Skin of body (tissue), 2 donors: ENCODE measurements around the gene ZC3H7B. TPM values are rescaled to one million over a fixed set of nuclear protein-coding genes. Genes with fewer than 3 reads are reported as not detected.

Experiments
- DNase-seq: peaks from one replicate; lab custom pipeline; 2025; lab: John Stamatoyannopoulos, UW
- total RNA-seq: library from RNA; depleted of rRNA; stranded (reverse); fragments of >200 nt; gene quantifications from one replicate; pipeline ENCODE4 v1.2.3, GENCODE V29; 2014

The ZC3H7B gene
- total RNA-seq, 1 donor from 2014 or later, result 28.5 TPM

DNA sequence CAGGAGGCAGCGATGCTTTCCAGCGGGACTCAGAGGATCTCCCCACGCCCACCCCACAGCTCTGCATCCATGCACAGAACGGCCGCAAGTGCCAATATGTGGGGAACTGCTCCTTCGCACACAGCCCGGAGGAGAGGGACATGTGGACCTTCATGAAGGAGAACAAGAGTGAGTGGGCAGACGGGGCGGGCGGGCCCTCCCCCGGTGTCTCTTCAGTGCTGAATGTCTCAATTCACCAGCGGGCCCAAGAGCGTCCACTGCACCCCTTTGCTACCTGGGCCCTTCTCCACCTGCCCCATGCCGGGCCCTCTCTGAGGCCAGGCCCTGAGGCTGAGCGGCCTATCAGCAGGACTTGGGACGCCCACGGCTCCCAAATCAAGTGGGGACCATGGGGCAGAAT, 54.6 kb downstream of the ZC3H7B start:
- DNase-seq, result no peak

DNA sequence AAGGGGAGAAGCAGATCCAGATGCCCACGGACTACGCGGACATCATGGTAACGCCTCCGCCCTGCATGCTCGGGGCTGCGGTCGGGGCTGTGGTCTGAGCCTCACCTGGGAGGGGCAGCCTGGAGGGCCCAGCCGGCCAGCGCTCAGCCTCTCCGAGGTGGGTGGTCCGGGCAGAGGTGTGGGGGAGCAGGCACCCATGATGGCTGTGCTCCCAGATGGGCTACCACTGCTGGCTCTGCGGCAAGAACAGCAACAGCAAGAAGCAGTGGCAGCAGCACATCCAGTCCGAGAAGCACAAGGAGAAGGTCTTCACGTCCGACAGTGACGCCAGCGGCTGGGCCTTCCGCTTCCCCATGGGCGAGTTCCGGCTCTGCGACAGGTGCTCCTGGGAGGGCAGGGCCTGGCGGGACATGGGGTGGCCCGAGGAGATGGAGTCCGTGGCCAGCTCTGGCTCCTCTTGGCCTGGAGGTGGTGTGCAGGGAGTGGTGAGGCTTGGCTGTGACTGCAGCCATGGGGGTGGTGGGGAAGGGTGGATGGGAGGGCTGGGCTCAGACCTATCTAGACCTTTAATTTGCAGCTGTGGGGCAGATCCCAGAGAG, 55.2 kb downstream of the ZC3H7B start:
- DNase-seq, result no peak

DNA sequence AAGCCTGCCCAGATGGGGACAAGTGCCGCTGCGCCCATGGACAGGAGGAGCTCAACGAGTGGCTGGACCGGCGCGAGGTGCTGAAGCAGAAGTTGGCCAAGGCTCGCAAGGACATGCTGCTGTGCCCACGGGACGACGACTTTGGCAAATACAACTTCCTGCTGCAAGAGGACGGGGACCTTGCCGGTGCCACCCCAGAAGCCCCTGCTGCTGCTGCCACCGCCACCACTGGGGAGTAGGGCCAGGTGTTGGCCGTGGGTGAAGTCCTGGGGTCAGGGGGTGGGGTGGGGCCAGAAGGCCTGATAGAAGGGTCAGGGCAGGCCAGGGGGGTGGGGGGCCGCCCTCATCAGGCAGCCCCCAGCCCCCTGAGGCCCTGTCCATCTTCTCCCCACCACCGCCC, 55.9 kb downstream of the ZC3H7B start:
- no peak for DNase-seq

DNA sequence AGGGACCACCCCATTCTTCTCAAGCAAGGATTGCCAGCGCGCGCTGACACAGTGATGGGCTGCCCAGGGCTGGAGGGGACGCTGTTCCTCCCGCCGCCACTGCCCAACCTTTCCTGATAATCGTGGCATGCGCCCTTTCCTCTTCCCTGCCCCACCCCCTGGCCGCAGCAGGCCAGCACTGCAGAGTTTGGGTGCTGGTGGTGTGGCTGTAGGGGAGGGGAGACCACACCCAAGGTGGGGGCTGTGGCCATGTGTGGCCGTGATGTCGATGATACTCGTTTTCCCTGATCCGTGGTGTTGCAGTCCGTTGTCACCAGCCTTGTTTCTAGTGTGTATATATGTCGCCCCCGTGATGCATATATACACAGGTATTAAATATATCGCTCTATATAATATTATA, 57.6 kb downstream of the ZC3H7B start:
- DNase-seq, result no peak

GRCh38 chr22:41359376-41359775, 58.1 kb downstream of the ZC3H7B start:
- no peak for DNase-seq

- DNase-seq, result no peak
Observed at GRCh38 chr22:41360126-41360525, 58.8 kb downstream of the ZC3H7B start.

DNA sequence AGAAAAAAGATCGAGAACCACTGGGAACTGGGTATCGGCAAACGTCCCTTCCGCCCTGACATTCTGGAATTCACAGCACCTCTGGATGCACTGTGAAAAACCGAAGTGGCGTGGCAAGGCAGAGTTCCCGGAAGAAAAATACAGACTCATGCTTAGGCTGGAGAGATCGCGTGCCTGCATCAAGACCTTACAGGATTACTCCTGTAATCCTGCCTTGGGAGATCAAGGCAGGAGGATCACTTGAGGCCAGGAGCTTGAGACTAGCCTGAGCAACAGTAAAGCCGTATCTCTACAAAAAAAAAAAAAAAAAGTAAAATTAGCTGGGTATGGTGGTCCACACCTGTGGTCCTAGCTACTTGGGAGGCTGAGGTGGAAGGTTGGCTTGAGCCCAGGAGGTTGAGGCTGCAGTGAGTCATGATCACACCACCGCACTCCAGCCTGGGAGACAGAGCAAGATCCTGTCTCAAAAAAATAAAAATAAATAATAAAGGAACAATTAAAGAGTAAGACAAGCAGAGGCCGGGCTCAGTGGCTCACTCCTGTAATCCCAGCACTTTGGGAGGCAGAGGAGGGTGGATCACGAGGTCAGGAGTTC, 60.5 kb downstream of the ZC3H7B start:
- no peak for DNase-seq

DNA sequence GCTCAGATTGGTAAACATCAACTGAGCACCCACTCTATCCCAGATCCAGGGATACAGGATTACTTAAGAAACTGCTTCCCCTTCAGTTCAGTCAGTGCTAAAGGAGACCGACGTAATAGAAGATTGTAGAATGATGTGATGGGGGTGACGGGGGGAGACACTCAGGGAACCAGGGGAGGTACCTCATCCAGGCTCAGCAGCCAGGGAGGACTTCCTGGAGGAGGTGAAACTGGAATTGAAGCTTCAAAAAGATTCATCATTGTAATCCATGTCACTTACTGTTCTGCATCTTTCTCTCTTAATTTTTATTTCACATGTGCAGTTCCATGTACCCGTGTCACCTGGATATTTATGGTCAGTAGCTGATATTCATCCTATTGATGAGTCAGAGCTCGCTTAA, 61.3 kb downstream of the ZC3H7B start:
- DNase-seq, result no peak

GRCh38 chr22:41364233-41364632, 62.9 kb downstream of the ZC3H7B start:
- DNase-seq, result no peak

DNA sequence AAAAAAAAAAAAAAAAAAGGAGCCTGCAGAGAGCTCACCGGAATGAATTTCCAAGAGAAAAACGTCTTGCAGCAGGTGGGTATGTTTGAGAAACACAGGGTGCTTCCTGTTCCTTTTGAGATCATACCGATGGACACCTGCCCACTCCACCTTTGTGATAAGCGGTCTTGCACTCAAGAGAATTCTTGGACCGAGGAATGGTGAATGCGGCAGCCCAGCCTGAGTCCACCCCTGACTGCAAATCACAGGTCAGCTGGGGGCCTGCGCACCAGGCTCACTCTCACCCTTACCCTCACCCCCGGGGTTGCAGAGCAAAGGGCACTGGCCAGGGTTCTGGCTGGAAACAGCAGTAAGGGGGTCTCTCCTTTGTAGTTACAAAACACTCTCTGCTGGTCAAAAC, 63.6 kb downstream of the ZC3H7B start:
- DNase-seq, result no peak

- DNase-seq, result no peak
Observed at GRCh38 chr22:41365425-41365824, 64.1 kb downstream of the ZC3H7B start.

DNA sequence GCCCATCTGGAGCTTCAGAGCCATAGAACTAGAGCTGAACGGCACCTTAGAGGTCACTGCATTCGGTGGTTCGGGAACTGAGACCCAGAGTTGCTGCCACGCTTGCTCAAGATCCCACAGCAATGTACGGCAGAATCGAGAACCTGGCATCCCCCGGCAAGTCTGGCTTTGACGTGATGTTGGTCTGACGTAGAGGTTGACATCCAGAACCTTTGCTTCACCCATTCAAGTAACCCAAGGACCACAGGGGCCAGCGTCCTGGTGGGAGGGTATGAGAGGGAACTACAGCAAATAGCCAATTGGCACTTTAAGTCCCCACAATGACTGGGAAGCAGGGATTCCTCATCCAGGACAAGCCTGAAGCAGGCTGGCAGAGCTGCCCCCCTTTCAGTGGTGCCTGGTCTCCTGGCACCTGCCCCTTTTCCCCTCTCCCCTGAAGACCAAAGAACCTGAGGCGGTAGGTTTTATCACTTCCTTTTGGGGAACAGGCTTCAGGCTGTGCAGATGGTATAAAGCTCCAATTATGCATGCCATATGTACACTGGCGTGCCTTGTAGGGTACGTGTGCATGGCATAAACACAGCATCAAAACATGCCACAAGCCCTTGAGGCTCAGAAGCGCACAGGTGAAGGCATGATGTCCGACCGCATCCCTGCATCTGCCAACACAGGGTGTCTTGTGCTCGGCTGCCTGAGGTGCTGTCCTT, 65.2 kb downstream of the ZC3H7B start:
- no peak for DNase-seq

- DNase-seq, result peak; percentile 79
Observed at GRCh38 chr22:41367039-41367679, 65.8 kb downstream of the ZC3H7B start.

GRCh38 chr22:41367680-41368542, 66.6 kb downstream of the ZC3H7B start:
- no peak for DNase-seq

DNA sequence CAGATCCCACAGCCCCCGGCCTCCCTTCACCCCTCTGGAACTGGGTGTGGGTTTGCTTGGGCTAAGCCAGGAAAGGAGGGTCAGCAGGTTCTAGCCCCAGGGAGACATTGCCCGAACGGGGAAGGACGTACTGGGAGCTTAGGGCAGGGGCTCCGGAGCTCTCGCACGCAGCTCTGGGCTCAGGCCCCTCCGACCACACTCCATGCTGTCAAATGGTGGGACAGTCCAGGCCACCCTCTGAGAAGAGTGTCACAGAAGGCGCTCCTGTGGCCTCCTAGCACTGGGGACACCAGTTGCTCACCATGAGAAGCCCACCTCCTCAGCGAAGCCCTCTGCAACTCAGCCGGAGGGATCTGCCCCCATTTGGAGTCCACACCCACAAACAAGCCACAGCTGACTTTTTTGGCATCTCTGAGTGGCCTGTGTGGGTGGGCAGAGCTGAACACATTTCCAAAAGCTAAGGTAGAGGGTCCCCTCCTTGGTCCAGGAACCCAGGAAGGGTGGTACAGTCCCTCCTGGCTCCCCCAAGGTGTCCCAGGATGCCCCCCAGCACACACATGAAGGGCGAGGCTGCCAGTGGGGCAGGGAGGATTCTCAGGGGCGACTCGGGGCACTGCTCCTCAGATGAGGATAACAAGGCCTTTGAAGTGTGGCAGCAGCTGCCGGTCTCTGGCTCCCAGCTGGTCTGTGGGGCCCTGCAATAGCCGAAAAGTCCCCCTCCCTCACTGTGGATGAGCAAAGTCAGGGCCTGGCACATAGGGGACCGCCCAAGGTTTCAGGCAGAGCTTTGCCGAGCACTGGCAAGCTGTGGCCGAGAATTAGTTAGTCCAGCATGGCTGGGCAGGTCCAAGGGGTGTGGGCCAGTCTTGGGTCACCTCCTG, 67.5 kb downstream of the ZC3H7B start:
- DNase-seq, result no peak

DNA sequence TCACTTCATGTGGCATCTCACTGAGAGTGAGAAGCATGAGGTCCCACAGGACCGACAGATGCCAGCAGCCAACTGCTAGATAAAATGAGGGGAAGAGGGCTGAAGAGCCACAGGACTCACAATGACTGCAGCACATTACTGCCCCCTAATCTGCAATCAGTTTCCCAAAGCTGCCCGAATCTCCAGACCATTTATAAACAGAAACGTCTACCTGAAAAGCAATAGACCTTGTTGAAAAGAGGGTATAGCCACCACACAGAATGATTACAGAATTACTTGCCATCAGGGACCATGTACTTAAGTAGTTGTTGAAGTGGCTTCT, 68.1 kb downstream of the ZC3H7B start:
- DNase-seq, result no peak

- no peak for DNase-seq
Observed at GRCh38 chr22:41369837-41370236, 68.5 kb downstream of the ZC3H7B start.

DNA sequence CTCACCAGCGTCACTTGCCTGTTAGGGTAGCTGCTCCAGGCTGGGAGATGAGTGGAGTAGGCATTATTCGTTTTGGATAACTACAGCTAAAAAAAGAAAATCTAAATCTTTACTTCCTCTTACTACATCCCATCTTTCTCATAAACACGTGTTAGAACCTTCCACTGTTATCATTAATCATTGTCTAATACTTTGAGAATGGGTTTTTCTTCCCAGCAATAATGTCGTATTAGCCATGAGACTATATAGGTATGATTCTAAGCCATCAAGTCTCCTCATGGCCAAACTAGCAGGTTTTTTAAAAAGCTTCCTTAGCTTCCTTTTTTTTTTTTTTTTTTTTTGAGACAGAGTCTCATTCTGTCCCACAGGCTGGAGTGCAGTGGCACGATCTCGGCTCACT, 76.5 kb downstream of the ZC3H7B start:
- no peak for DNase-seq

DNA sequence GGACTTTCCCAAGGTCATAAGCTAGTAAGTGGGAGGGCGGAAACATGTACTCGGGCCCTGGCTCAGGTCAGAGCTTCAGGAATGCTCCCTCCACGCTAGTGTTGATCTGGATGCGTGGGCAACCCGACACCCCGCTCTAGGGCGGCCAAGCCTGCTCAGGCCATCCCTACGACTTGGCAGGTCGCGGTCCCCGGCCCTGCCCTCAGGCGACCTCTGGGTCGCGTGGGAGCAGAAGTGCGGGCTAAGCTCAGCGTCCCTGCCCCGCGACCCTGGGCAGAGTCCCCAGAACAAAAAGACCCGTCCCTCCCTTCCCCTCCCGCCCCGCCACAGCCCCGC, 79.6 kb downstream of the ZC3H7B start:
- DNase-seq, result peak; percentile 82

DNA sequence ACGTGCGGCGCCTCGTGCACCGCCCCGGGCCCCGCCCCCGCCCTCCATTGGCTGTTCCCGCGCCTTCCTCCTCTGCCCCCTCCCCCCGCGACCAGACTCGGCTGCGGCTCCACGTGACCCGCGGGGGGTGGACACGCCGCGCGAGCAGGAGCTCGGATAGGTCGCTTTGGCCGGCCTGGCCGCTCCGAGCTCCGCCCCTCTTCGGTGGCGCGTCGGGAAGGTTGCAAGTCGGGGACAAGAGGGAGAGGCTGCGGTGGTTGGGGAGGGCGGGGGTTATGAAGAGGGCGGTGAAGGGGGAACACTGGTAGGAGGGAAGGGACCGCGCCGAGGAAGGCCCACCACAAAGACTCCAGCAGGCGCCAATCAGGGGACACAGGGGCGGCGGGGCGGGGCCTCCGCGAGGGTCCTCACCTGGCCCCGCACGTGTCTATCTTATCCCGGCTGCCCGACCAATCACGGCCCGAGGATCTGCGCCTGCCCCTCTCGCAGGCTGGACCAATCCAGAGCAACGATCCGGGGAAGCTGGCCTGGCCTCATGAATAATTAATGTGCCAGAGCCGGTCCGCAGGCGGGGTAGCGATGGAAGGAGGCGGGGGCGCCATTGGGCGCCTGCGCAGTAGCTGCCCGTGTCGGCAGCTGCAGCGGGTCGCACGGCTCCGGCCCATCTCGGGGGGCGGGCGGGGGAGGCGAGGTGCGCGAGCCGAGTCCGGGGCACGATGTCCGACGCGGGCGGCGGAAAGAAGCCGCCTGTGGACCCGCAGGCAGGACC, 80.2 kb downstream of the ZC3H7B start, which contains the start of gene TEF:
TSS of gene TEF (plus strand) at position 614 of the 769 bp plus-strand sequence. CDS start at position 717, 103 bp downstream.
- DNase-seq, result peak; percentile 99
